Mucosa of gallbladder (tissue), 1 donor: ENCODE results near the gene FBLN2. TPM values are rescaled to one million over a fixed set of nuclear protein-coding genes. Genes with fewer than 3 reads are reported as not detected.

Experiments used
- DNase-seq: peaks from one replicate; pipeline ENCODE4 v3.0.0-alpha.2; 2020; ENCODE audit warnings: low spot score
- total RNA-seq: library from RNA; stranded (reverse); gene quantifications from one replicate; pipeline ENCODE4 v1.2.1, GENCODE V29; 2021
- donor health status: DM: no; HTN: no; CAD: no.

Gene FBLN2
- total RNA-seq, 1 donor from 2014 or later = 44.3 TPM

- DNase-seq = no peak
These were observed 75.1 kb downstream of the FBLN2 start for GRCh38 chr3:13624021-13624420.

GRCh38 chr3:13624671-13625125 is 75.8 kb downstream of the FBLN2 start:
- DNase-seq = no peak

DNA sequence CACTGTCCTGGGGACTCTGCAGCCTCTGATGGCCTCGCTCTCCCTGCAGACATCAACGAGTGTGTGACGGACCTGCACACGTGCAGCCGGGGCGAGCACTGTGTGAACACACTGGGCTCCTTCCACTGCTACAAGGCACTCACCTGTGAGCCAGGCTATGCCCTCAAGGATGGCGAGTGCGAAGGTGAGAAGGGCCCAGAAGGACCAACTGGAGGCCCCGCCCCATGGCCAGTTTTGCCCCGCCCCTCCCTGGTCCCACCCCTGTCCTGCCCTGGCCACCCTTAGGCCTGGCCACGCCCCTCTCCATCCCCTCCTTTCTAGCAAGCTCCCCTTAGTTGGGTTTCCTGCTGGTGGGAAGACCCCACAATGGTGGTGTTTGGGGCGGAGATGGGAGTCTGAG is 77.5 kb downstream of the FBLN2 start:
- DNase-seq = no peak

GRCh38 chr3:13626915-13627460 is 78.1 kb downstream of the FBLN2 start:
- no peak for DNase-seq

DNA sequence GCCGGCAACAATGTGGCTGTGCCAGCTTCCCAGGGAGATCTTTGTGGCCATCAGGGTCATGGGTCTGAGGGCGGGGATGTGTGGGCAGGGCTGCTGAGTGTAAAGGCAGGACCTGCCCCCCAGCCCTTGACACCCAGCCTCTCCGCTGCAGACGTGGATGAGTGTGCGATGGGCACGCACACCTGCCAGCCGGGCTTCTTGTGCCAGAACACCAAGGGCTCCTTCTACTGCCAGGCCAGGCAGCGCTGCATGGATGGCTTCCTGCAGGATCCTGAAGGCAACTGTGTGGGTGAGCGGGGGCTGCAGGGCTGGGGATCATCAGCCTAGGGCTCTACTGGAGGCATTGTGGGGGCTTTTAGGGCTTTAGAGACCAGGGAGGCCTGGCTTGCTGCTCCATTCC is 78.8 kb downstream of the FBLN2 start:
- DNase-seq = peak; percentile 24

DNA sequence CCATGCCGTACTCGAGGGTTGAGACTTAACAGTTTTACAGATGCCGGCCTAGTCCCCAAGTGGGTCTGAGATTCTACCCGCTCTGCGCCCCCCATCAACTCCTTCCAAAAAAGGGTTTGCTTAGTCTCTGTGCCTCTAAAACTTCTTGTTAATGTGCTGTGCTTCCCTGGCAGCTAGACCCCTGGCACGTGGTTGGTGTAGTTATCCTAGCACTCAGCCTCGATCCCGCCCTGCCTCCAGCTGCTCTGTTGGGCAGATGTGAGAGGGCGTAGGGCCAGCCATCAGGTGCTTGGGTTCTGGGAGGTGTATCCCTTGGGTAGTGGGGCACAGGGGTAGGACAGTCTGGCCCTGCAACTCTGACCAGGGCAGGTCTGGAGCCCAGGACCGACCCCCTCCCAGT is 79.5 kb downstream of the FBLN2 start:
- DNase-seq = no peak

- DNase-seq = no peak
These were observed 80.1 kb downstream of the FBLN2 start for GRCh38 chr3:13628841-13629551.

- DNase-seq = no peak
These were observed 80.7 kb downstream of the FBLN2 start for GRCh38 chr3:13629644-13630043.

- no peak for DNase-seq
These were observed 82.3 kb downstream of the FBLN2 start for GRCh38 chr3:13631256-13631655.

GRCh38 chr3:13633176-13633575 is 84.3 kb downstream of the FBLN2 start:
- no peak for DNase-seq

GRCh38 chr3:13634151-13634550 is 85.2 kb downstream of the FBLN2 start:
- DNase-seq = no peak

GRCh38 chr3:13634615-13635014 is 85.7 kb downstream of the FBLN2 start:
- DNase-seq = no peak

DNA sequence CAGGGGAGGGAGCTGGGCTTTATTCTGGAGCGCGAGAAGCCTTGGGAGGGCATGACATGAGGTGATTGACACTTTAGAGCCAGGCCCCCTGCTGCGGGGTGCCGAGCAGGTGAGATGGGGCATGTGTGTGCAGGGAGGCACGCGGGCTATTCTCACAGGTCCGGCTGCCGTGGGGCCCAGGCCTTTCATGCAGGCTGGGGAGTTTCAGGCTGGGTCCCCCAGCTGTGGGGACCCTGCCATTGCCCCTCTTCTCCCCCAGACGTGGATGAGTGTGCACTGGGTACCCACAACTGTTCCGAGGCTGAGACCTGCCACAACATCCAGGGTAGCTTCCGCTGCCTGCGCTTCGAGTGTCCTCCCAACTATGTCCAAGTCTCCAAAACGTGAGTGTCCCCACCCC is 87.3 kb downstream of the FBLN2 start:
- no peak for DNase-seq

DNA sequence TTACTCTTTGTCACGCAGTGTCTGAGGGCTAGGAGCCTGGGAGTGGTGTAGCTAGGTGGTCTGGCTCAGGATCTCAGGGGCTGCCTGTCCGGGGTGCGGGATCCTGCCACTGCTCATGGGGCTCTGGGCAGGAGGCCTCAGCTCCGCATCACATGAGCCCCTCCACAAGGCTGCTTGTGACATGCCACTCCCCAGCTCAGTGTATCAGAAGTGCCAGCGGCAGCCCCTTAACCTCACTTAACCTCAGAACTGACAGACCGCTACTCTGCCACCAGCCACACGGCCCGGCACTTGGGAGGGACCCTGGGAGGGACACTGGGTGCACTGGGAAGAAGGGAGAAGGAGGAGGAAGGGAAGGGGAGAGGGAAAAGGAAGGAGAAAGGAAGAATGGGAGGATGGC is 87.9 kb downstream of the FBLN2 start:
- DNase-seq = no peak

DNA sequence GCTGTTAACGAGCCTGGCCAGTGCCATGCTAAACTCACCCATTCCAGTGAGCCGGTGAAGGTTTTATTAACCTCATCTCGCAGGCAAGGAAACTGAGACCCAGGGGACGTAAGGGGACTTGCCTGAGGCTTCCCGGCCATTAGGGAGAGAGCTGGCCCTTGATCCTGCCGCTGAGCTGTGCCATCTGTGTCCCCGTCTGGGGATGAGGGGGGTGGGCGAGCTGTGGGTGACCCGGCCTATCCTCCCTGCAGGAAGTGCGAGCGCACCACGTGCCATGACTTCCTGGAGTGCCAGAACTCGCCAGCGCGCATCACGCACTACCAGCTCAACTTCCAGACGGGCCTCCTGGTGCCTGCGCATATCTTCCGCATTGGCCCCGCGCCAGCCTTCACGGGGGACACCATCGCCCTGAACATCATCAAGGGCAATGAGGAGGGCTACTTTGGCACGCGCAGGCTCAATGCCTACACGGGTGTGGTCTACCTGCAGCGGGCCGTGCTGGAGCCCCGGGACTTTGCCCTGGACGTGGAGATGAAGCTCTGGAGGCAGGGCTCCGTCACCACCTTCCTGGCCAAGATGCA is 88.5 kb downstream of the FBLN2 start:
- DNase-seq = no peak

DNA sequence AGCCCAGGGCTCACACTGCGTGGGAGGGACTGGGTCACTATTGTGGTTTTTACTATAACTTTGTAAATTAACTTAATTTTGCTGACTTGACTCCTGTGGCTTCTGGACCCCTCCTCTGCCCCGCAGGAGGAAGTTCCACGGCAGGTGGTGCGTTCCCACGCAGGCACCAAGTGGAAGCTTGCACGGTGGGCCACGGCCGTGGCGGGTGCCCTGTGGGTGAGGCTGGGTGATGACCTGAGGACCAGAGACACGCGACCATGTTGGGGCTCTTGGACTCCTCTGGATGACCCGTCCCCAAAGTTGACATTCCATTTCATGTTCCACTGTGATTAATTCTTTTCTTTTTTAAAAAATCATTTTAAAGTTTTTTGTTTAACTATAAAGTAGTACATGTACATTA is 89.0 kb downstream of the FBLN2 start:
- no peak for DNase-seq

DNA sequence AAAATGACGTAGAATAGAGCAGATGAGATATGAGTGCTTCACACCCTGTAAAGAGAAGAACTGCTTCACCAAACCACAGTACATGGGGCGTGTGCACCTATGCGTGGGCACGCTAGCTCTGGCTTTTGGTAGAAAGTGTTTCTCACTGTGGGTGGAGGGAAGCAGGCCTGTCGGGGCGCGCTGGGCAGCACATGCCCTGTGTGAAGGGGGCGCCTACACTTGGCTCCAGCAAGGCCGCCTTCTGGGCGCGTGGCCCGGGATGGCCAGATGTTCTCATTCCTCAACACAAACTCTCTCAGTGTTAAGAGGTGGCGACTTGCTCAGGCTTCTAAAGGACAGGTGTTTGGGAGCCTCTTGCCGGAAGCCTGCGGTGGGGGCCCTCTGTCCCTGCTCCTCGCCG is 90.0 kb downstream of the FBLN2 start:
- DNase-seq = no peak

- no peak for DNase-seq
These were observed 93.7 kb downstream of the FBLN2 start for GRCh38 chr3:13642597-13642996.

- DNase-seq = no peak
These were observed 95.6 kb downstream of the FBLN2 start for GRCh38 chr3:13644341-13645117.

DNA sequence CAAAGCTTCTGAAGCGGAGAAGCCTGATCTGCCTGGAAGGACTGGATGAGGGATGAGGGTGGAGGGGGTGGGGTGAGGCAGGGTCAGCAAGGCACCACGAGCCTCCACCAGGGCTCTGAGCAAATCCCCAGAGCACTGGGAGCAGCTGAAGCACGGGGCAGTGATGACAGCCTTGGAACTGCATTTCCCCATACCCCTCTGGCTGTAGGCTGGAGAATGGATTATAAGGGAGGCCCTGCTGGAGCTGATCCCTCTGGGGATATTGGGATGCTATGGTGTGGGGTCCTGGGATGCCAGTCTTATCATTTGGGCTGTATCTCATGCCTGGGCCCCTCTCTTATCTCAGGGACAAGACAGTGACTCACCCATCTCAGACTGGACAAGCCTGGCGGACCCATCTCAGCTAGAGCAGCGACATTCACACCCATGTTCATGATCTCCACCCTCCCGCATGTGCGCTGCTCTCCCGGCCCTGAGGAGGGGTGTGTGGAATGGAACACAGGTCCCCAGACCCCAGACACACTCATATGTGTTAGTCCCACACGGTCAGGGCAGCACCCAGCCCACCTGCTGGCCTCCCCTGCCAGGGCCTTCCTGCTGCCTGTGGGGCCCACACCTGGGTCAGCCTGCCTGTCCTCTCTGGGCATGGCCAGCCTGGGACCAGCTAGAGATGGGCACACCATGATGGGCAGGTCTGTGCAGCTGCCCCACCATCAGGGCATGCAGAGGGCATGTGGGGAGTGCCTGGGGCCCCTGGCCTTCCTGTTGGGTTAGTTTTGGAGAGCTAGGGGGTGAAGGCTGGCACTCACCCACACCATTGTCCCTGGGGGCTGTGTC is 97.1 kb downstream of the FBLN2 start:
- DNase-seq = no peak

GRCh38 chr3:13647298-13648059 is 98.6 kb downstream of the FBLN2 start:
- no peak for DNase-seq
